NCI-H2196 treated with DMSO at 0.1 percent for 48 hours (cell line): ENCODE results near the gene ATXN1.

Experiments used
- DNase-seq: peaks from one replicate; lab custom pipeline; 2025; ENCODE audit not compliant: unreplicated experiment; lab: John Stamatoyannopoulos, UW

ATXN1 gene

GRCh38 chr6:16375843-16376242 is 385.4 kb downstream of the ATXN1 start:
- no peak for DNase-seq

- DNase-seq, result no peak
Observed at GRCh38 chr6:16375206-16375605, 386.1 kb downstream of the ATXN1 start.

- no peak for DNase-seq
Observed at GRCh38 chr6:16374461-16375200, 386.6 kb downstream of the ATXN1 start.

- no peak for DNase-seq
Observed at GRCh38 chr6:16374016-16374415, 387.2 kb downstream of the ATXN1 start.

DNA sequence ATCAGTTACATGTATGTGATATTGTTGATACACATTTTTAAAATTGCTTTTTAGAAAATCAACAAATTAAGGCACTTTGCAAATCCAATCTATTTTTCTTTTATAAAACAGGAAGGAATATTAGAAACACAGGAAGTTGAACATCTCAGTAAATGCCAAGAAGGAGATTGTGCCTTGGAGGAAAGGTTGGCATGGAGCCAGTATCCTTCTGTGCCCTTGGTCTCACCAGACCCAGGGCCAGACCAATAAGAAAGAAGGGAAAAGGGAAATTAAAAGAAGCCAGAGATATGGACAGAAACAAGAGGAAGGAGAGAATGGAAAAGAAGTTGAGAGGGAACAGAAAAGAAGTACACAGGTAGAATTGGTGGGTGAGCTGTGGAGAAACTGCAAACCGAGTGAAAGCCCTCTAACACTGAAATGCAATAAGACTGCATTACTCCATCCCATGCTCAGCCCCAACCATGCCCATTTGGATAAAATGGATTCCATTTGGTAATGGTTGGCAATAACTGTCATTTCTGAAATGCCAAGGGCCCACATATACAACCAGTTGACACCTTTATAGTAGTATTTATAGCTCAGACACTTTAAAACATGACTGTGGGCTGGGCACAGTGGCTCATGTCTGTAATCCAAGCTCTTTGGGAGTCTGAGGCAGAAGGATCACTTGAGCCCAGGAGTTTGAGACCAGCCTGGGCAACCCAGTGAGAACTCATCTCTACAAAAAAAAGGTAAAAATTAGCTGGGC is 389.1 kb downstream of the ATXN1 start:
- no peak for DNase-seq

DNA sequence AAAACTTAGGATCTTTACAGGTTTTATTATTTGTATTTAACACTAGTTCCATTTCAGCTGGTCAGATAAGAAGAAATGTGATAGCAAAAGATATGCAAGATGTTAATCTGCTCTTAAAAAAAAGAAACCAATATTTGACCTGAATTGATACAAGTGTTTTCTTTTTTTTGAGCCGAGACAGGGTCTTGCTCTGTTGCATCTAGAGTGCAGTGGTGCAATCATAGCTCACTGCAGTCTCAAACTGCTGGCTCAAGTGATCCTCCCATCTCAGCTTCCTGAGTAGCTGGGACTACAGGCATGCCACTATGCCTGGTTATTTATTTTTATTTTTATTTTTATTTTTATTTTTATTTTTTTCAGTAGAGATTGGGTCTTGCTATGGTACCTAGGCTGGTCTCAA is 389.9 kb downstream of the ATXN1 start:
- no peak for DNase-seq

DNA sequence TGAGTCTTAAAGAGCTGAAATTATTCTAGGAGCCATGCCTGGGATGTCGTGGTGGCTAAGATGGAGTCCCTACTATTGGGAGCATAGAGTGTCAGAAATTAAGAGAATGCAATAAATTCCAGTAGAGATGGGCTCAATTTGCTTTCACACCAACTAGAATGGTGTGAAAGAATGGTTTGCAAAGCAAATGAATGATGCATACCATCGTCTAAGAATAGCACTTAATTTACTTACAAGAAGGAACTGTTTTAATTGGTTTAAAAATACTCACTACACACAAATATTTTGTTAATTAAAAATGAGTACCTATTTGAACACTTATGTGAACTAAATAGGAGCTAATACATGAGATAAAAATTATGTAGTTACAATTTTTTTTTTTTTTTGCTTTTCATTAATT is 390.3 kb downstream of the ATXN1 start:
- no peak for DNase-seq

DNA sequence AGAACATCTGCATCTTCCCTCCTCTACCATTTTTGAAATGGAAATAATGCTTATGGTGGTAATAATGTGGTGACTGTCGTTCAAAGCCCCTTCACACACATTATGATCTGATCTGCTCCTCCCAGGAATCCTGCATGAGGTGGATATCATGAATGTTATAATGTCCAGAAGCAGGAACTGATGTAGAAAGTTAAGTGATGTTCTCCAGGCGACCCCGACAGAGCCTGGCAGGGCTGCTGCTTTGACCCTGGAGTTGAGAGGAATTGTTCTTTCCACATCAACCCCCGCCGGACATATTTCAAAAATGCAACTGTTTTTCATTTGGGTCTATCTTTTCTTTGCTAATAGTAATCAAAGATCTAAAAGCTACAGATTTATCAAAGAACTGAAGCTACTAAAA is 391.3 kb downstream of the ATXN1 start:
- no peak for DNase-seq

GRCh38 chr6:16369140-16369745 is 392.0 kb downstream of the ATXN1 start:
- no peak for DNase-seq

GRCh38 chr6:16367571-16367970 is 393.7 kb downstream of the ATXN1 start:
- DNase-seq, result no peak

GRCh38 chr6:16363749-16364148 is 397.5 kb downstream of the ATXN1 start:
- DNase-seq, result no peak

GRCh38 chr6:16362819-16363589 is 398.3 kb downstream of the ATXN1 start:
- DNase-seq, result no peak

GRCh38 chr6:16362296-16362695 is 399.0 kb downstream of the ATXN1 start:
- DNase-seq, result no peak

DNA sequence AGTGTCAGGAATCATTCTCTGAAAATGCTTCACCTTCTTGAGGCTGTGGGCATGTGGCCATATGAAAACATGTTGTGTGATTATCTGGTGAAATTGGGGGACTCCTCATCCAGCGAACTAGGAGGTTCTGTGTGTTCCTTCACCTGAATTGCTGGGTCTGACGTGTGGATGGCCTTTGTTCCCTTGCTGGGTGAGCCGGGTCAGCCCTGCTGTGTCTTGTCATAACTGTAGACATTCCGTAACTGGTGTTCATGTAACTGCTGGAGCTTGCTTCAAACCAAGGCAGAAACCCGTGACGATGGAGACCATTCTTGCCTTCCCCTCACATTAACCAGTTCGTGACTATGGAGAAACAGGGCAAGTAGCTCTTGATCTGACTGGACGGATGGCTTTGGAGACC is 399.4 kb downstream of the ATXN1 start:
- no peak for DNase-seq

DNA sequence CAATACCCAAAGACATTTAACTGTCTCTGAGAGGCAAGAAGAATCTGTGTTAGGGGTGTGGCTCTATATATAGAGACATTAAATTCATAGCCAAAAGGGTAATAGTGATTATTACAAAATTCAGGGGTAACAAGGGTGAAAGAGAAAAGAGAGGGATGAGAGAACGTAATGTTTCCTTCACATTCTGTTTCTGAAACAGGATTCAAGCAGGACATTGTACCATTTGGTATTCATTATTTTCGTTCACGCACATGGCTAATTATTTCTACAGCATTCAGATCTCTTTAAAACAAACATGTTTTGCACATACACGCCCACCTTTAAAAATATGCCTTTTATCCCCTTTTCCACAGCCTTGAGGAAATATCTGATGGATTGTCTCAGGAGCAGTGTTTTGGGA is 400.1 kb downstream of the ATXN1 start:
- no peak for DNase-seq

GRCh38 chr6:16360365-16360764 is 400.9 kb downstream of the ATXN1 start:
- no peak for DNase-seq

GRCh38 chr6:16359563-16359962 is 401.7 kb downstream of the ATXN1 start:
- DNase-seq, result no peak

DNA sequence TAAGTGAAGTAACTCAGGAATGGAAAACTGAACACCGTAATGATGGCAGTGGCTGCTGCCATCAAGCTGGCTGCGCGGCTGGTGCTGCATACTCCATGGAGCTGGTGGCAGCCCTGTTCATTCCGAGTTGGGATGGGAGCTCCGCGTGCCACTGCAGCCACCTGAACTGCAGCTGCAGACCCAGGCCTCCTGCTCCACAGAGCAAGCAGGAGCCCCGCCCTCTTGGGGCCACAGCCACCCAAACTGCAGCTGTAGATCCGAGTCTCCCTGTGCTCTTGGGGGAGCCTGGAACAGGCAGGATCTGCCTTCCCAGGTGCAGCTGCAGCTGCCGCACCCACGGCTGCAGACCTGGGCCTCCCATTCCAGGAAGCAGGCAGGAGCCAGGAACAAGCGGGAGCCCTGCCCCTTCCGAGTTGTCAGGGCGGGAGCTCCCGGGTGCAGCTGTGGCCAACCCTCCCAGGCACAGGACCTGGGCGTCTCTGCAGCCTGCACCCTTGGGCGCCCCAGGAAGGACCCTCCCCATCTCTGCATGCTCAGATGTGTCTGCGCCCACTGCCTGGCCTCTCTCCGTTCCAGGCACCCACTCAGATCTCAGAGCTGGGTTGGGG is 402.6 kb downstream of the ATXN1 start:
- DNase-seq, result no peak

DNA sequence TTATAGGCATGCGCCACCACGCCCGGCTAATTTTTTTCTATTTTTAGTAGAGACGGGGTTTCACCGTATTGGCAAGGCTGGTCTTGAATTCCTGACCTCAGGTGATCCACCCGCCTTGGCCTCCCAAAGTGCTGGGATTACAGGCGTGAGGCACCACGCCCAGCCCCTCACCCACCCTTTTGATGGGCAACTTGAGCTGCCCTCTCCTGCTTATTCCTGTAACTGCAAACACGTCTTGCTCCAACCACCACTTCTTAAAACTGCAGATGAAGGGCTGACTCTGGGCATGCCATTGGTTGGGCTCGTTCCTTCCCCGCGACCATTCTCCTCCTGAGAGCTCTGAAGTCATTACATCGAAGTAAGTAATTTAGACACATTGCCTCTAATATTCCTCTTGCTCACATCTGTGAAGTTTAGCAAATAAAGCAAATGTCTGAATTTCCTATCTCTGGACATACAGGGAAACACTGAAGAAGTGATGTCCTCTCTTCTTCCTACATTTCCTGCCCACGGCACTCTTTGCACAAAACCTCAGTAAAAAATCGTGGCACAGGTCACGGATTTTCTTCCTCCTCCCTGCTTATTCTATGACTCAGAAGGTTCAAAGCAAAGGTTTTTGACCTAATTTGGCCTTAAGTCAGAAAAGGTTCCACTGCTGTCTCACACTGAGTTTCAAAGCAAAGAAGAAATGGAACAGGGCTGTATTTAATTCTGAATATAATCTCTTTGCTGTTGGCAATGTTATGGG is 405.4 kb downstream of the ATXN1 start:
- no peak for DNase-seq

GRCh38 chr6:16355238-16355637 is 406.0 kb downstream of the ATXN1 start:
- no peak for DNase-seq
